Mucosa of stomach (tissue), 1 donor: ENCODE measurements around the gene PPP3R1.

Experiments used
- H3K27me3 ChIP-seq: one replicate; pipeline ENCODE4 v1.7.0; 2013; ENCODE audit warnings: mild to moderate bottlenecking, low read length; ENCODE audit not compliant: control insufficient read depth, insufficient read depth
- H3K36me3 ChIP-seq: one replicate; pipeline ENCODE4 v1.7.0; 2013; ENCODE audit warnings: low read length; ENCODE audit not compliant: control insufficient read depth, insufficient read depth
- H3K4me1 ChIP-seq: one replicate; pipeline ENCODE4 v1.7.0; 2013; ENCODE audit warnings: mild to moderate bottlenecking, low read length; ENCODE audit not compliant: control insufficient read depth, insufficient read depth
- H3K4me3 ChIP-seq: one replicate; pipeline ENCODE4 v1.7.0; 2013; ENCODE audit warnings: low read length
- H3K9ac ChIP-seq: one replicate; pipeline ENCODE4 v1.7.0; 2013; ENCODE audit warnings: mild to moderate bottlenecking, low read length, moderate library complexity
- H3K9me3 ChIP-seq: one replicate; pipeline ENCODE4 v1.7.0; 2013; ENCODE audit warnings: mild to moderate bottlenecking, low read length, moderate library complexity; ENCODE audit not compliant: control insufficient read depth
- donor health status: Pancreatic carcinoma.

Gene PPP3R1

DNA sequence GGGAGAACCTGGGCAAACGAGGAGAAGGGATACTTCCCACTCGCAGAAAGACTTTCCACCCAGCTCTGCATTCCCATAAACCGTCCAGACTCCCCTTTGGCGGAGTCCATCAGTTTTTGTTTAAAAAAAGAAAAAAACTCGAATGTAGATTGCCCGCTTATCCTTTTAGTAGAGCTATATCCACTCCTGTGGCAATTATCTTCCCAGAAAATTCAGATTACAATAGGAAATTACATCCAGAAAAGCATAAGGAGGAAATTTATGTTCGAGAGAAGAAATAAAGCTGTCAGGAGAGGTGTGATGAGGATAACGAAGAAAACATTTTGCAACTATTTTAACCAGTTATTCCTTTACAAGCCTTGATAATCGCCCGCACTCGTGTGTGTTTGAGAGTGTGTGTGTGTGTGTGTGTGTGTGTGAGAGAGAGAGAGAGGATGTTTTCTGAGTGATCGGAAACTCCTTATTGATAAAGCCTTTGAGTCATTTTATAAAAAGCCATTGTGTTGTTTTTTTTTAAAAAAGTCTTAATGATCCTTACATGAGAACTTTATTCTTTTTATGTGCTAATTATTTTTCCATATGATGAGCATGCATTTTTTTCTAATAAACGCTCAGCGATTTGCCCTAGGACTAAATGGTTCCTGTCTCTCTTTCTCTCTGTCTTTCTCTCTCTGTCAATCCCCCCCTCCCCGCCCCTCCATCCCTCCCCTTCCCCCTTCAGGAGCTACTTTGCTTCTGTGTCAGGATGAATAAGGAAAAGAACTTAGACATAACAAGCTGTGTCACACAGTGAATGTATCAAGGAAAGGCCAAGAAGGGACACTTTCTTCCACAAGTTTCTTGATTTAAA, 1.1 kb upstream of the PPP3R1 start:
- no peaks in the 10 kb centered on the region for H3K9me3 ChIP-seq
- no peaks in the 10 kb centered on the region for H3K36me3 ChIP-seq
- H3K4me3 ChIP-seq = peak overlapping the region; percentile 66
- H3K4me1 ChIP-seq = peaks cover 11% of the 10 kb centered on the region
- no peaks in the 10 kb centered on the region for H3K27me3 ChIP-seq
- peak overlapping the region; percentile 82 for H3K9ac ChIP-seq

DNA sequence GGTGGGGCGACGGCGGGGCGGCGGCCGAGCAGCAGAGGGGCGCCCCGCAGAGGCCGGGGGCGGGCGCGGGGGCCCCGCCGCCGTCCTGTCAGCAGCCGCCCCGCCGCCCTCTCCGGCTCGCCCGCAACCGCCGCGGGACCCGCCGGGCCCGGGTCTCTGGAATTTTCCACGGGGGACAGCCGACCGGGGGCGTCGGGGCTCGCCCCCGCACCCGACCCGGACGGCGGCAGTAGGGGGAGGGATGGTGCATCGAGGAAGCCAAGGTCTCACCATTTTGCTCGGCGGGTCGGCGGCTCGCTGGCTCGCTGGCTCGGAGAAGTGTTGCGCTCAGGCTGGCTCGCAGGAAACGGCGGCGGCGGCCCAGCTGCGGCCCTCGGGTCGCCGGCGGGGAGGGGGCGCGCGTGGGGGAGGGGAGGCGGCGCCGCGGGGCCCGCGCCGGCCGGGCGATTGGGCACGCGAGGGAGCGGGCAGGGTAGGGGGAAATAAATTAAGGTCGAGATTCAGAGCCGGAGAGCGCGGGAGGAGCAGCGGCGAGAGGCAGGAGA, 405 bp downstream of the PPP3R1 start:
- Histone ChIP-seq H3K27me3 (no peaks in the 10 kb centered on the region), H3K4me1 (peaks cover 26% of the 10 kb centered on the region), H3K36me3 (no peaks in the 10 kb centered on the region), H3K4me3 (peak overlapping the region; percentile 97), H3K9me3 (no peaks in the 10 kb centered on the region), H3K9ac (peak overlapping the region; percentile 89)

DNA sequence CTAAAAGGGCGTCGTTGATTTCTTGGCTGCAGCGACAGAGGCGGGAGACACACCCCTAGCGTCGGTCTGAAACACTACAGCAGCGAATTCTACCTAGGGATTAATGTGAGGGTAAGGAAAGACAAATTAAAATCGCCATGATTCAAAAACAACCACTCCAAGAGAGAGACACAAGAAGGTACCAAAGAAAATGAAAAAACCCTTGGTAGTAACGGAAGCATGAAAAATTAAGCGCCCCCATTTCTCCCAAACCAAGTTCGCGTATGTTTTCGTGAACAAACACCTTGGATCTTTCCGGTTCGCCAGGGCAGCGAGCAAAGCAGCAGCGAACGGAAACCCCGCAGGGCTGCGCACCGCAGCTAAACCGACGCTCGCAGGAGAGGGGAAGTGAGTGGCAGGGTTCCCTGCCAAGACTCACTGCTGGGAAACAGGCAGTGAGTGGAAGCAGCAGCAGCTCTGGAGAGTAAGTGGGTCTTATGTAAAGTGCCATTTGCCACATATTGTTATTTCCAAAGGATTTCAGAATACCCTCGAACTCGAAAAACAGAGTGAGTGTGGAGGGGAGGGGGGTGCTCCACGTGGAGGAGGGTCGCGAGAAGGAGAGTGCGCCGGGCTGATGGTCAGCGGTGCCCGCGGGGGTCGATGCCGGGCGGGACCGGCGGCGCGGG, 1.0 kb downstream of the PPP3R1 start:
- H3K4me3 ChIP-seq = peak overlapping the region; percentile 97
- H3K4me1 ChIP-seq = peaks cover 32% of the 10 kb centered on the region
- H3K9me3 ChIP-seq = no peaks in the 10 kb centered on the region
- H3K36me3 ChIP-seq = no peaks in the 10 kb centered on the region
- peak overlapping the region; percentile 89 for H3K9ac ChIP-seq
- H3K27me3 ChIP-seq = no peaks in the 10 kb centered on the region

DNA sequence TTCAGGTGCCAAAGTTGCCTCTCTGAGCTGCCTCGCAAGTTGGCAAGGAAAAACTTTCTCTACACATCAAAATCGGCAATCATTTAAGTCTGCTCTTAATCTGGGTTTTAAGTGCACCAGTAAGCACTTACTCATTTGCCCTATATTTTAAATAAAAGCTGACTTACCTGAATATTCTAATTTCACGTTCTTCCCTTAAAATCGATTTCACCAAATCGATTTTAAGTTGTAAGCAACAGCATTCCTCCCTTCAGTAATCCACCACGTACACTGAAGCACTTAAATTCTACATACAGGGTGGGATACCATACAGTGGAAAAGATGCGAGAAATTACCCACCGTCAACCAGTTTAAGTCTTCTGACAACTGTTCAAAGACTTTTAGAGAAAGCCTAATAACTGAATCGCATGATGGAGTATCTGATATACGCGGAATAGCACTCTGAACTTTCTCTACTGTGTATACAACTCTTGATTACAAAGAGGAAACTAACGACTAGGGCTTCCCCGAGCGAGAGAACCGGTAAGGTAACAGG, 1.6 kb downstream of the PPP3R1 start:
- Histone ChIP-seq H3K4me1 (peaks cover 38% of the 10 kb centered on the region), H3K36me3 (no peaks in the 10 kb centered on the region), H3K27me3 (no peaks in the 10 kb centered on the region), H3K4me3 (peak overlapping the region; percentile 97), H3K9me3 (no peaks in the 10 kb centered on the region), H3K9ac (peak overlapping the region; percentile 89)

DNA sequence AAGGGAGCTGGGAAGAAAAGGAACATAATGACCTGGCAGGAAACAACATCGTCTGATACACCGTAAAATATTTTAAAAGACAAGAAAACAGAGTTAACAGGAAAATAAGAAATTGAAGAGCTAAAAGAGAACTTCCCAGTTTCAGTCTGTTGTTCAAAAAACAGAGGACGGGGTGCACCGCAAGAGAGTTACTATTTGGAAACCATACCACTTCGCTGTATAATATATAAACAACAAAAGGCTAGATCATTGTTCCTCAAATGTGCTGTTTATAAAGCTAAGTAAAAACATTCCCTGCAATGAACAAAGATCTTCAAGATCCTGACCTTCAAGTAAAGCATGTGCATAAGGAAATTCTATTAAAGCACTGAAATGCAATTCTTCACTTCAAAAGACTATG, 2.1 kb downstream of the PPP3R1 start:
- H3K27me3 ChIP-seq = no peaks in the 10 kb centered on the region
- H3K36me3 ChIP-seq = no peaks in the 10 kb centered on the region
- H3K9ac ChIP-seq = no peak overlapping the region
- H3K4me3 ChIP-seq = peak overlapping the region; percentile 97
- H3K4me1 ChIP-seq = peaks cover 41% of the 10 kb centered on the region
- H3K9me3 ChIP-seq = no peaks in the 10 kb centered on the region

DNA sequence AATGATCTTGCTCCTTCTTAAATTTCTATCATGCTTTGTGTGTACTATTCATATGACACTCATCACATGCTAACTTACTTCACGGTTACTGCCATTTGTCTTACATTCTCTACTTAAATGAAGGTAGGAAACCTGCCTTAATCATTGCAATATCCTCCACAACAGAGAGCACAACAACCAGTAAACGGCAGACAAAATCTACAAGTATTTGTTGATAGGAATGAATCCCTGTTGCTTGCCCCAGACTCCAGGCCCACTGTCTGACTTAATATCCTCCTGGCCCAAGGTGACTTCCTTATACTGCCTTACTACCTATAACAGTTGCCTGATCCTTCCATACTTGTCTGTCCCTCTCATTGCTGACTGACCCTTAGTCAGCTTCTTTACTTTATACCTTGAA, 3.5 kb downstream of the PPP3R1 start:
- H3K9ac ChIP-seq = no peak overlapping the region
- H3K4me3 ChIP-seq = no peak overlapping the region
- no peaks in the 10 kb centered on the region for H3K36me3 ChIP-seq
- H3K27me3 ChIP-seq = no peaks in the 10 kb centered on the region
- no peaks in the 10 kb centered on the region for H3K9me3 ChIP-seq
- H3K4me1 ChIP-seq = peaks cover 41% of the 10 kb centered on the region

DNA sequence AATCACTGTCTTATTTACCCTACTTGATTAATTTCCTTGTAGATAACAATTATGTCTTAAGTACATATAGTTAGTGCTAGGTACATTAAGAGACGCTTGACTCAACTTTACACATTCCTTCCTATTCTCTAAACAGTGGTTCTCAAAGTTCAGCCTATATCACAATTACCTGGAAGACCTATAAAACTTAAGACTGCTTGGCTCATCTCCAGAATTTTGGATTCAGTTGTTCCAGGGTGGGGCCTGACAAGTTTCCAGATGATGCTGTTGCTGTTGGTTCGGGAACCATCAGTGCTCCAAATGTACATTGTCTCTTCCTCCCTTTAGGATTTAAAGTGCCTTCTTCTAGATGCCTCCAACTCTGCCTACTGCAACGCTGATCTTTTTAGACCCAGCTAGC, 4.0 kb downstream of the PPP3R1 start:
- peaks cover 41% of the 10 kb centered on the region for H3K4me1 ChIP-seq
- no peaks in the 10 kb centered on the region for H3K36me3 ChIP-seq
- H3K4me3 ChIP-seq = no peak overlapping the region
- H3K27me3 ChIP-seq = no peaks in the 10 kb centered on the region
- H3K9ac ChIP-seq = no peak overlapping the region
- no peaks in the 10 kb centered on the region for H3K9me3 ChIP-seq

DNA sequence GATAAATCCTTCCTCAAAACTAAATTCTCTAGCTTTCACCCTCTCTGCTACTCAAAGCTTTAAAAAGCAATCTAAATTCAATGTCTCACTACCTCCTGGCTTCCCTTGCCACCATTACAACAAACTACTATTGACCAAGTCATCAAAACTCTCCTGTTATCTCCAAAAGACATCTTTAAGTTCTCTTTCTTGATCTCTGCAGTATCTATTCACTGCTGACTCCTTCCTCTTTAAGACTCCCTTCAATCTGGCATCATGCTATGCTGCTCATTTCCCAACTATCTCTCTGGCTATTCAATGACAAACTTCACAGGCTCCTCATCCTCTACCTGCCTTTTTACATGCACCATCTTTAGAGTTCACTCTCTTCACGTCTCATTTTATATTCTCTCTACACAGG, 5.9 kb downstream of the PPP3R1 start:
- Histone ChIP-seq H3K4me1 (peaks cover 41% of the 10 kb centered on the region), H3K27me3 (no peaks in the 10 kb centered on the region), H3K9ac (no peak overlapping the region), H3K9me3 (no peaks in the 10 kb centered on the region), H3K4me3 (no peak overlapping the region), H3K36me3 (no peaks in the 10 kb centered on the region)

DNA sequence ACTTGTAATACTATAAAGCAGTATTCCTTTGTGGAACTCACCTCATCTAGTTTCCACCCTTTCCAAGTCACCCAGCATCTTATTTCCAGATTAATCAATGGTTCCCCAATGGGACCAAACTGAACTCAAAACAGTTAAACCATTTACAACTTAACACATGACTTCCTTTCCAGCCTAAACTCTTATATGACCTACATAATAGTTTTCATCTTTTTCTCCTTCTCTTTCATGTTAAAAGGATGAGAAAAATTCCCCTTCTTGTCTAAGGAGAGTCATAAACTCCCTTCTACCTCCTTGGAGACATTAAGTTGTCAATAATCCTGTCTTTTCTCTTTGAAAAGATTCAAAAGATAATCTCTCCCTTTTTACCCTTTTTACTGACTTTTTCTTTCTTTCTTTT, 6.7 kb downstream of the PPP3R1 start:
- Histone ChIP-seq H3K27me3 (no peaks in the 10 kb centered on the region), H3K4me1 (peaks cover 44% of the 10 kb centered on the region), H3K36me3 (no peaks in the 10 kb centered on the region), H3K9me3 (no peaks in the 10 kb centered on the region), H3K4me3 (no peak overlapping the region), H3K9ac (no peak overlapping the region)

DNA sequence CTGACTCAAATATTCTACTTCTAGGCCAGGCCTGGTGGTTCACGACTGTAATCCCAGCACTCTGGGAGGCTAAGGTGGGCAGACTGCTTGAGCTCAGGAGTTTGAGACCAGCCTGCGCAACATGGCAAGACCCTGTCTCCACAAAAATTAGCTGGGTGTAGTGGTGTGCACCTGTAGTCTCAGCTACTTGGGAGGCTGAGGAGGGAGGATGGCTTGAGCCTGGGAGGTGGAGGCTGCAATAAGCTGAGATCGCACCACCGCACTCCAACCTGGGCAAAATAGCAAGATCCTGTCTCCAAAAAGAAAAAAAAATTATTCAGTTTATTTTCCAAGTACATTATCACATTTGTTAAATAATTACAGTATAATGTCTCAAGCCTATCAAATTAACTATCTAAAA, 7.3 kb downstream of the PPP3R1 start:
- no peak overlapping the region for H3K9ac ChIP-seq
- H3K4me3 ChIP-seq = no peak overlapping the region
- H3K36me3 ChIP-seq = no peaks in the 10 kb centered on the region
- peaks cover 45% of the 10 kb centered on the region for H3K4me1 ChIP-seq
- no peaks in the 10 kb centered on the region for H3K9me3 ChIP-seq
- H3K27me3 ChIP-seq = no peaks in the 10 kb centered on the region

DNA sequence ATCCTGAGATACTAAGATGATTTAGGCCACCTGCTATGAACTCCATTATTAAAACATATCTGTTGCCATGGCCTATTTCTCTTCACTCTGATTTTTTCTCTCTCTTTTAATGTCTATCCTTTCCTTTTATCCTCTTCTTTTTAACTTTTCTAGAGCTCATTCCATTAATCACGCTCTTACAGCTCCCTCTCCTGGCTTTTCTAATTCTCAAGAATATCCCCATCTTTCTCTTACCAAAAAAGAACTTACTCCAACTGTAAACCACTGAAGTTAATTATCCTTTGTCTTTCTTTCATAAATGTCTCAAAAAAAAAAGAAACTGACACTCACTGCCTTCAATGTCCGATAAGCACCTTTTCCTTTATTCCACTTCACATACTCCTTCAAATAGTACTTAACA, 7.9 kb downstream of the PPP3R1 start:
- H3K36me3 ChIP-seq = no peaks in the 10 kb centered on the region
- H3K9ac ChIP-seq = no peak overlapping the region
- peaks cover 44% of the 10 kb centered on the region for H3K4me1 ChIP-seq
- no peaks in the 10 kb centered on the region for H3K9me3 ChIP-seq
- H3K4me3 ChIP-seq = no peak overlapping the region
- no peaks in the 10 kb centered on the region for H3K27me3 ChIP-seq

DNA sequence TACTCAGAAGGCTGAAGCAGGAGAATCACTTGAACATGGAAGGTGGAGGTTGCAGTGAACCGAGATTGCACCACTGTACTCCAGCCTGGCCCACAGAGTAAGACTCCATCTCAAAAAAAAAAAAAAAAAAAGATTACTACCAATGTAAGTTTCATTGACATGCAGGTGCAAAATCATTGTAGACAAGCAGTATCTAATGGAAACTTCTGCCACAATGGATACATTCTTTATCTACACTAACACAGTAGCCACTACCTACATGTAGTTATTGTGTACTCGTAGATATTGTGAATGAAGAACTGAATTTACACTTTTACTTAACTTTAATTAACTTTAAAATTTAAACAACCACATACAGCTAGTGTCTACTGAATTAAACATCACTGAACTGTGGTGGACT, 10.6 kb downstream of the PPP3R1 start:
- Histone ChIP-seq H3K4me3 (no peak overlapping the region), H3K9ac (no peak overlapping the region), H3K36me3 (no peaks in the 10 kb centered on the region), H3K4me1 (peaks cover 32% of the 10 kb centered on the region), H3K27me3 (no peaks in the 10 kb centered on the region), H3K9me3 (no peaks in the 10 kb centered on the region)
